ENCODE measurements around the gene DUSP28.

DNA sequence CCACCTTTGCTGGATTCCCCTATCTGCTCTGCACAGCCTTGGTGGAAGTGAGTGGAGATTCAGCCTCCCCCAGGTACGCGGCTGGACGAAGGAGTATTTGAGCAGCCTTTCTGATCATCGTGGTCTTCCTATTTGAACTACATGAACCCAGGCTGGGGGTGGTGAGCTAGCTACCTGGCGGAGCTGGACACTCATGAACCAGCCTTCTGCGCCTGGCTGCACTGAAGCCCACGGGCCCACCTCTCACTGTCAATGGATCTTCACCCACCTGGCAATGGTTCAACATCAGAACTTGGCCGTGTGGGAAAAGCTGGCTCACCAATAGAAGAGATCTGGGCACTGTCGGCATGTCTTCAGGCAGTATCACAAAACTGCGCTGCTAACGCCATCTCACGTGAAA, 37.8 kb upstream of the DUSP28 start:
- TF ChIP-seq, protein P1, sequence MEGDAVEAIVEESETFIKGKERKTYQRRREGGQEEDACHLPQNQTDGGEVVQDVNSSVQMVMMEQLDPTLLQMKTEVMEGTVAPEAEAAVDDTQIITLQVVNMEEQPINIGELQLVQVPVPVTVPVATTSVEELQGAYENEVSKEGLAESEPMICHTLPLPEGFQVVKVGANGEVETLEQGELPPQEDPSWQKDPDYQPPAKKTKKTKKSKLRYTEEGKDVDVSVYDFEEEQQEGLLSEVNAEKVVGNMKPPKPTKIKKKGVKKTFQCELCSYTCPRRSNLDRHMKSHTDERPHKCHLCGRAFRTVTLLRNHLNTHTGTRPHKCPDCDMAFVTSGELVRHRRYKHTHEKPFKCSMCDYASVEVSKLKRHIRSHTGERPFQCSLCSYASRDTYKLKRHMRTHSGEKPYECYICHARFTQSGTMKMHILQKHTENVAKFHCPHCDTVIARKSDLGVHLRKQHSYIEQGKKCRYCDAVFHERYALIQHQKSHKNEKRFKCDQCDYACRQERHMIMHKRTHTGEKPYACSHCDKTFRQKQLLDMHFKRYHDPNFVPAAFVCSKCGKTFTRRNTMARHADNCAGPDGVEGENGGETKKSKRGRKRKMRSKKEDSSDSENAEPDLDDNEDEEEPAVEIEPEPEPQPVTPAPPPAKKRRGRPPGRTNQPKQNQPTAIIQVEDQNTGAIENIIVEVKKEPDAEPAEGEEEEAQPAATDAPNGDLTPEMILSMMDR (IDR thresholded peaks at IDR 0.05; ENCODE audit: low read depth, low read length): no peak
- no peak for TF ChIP-seq EZH2phosphoT487 (IDR thresholded peaks at IDR 0.05; ENCODE audit: low read depth)

All from OCI-LY3 (cell line).